ENCODE data around the gene ABHD12.

- TF ChIP-seq CTCF (IDR thresholded peaks at IDR 0.05) (no peak), POLR2A (IDR thresholded peaks at IDR 0.05) (no peak), POLR2AphosphoS5 (IDR thresholded peaks at IDR 0.05) (no peak), EP300 (IDR thresholded peaks at IDR 0.05) (no peak)
Measured at GRCh38 chr20:25274481-25274880, 116.2 kb downstream of the ABHD12 start.
